ENCODE measurements around the gene CTXND2. TPM values are rescaled to one million over a fixed set of nuclear protein-coding genes. Genes with fewer than 3 reads are reported as not detected.

CTXND2 gene
- total and polyA plus RNA-seq, 2 donors (not counting 3 experiments of a cell fraction or from before 2014, with no cell fraction given) = not detected

DNA sequence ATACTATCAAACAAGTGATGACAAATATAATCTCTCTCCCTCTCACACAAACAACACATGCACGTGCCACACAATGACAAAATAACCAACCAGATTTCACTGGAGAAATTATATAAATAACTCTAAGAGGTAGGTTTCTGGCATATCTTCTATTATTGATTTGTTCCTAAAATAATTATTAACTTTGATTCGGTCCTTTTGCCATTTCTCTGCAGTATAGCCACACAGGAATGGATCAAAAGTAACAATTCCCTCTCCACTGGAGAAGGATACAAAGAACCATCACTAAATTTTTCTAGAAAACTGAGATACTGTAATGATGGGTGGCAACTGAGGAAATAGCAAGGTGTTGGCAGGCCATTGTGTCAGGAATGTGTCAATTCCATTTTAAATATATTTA lies 44.0 kb upstream of the CTXND2 start:
- Histone ChIP-seq H3K27me3 (ENCODE audit: control insufficient read depth in 2 of 2, insufficient read depth in 2 of 2, low read length in 2 of 2) (no peaks in the 10 kb centered on the region), H3K9me3 (replicated peaks; ENCODE audit: control insufficient read depth, insufficient read depth, low read length) (no peaks in the 10 kb centered on the region), H3K9ac (replicated peaks; ENCODE audit: extremely low read depth, insufficient read depth, low read length) (no peak overlapping the region), H4K20me1 (replicated peaks; ENCODE audit: control insufficient read depth, extremely low read depth, insufficient read depth, low read length) (no peaks in the 10 kb centered on the region), H3K9me1 (replicated peaks; ENCODE audit: control insufficient read depth, extremely low read depth, insufficient read depth, low read length) (no peaks in the 10 kb centered on the region), H3K27ac (ENCODE audit: insufficient read depth, low read depth, low read length) (no peak overlapping the region), H3K4me2 (ENCODE audit: insufficient read depth, low read length) (no peak overlapping the region), H3K36me3 (ENCODE audit: control insufficient read depth in 2 of 2, extremely low read depth in 1 of 2, insufficient read depth in 2 of 2, low read length in 2 of 2) (peaks cover 0 to 5% of the 10 kb centered on the region in 2 experiments), H3K79me2 (ENCODE audit: control insufficient read depth, insufficient read depth, low read length) (no peaks in the 10 kb centered on the region), H3K4me3 (replicated peaks in 1 of 3; ENCODE audit: insufficient read depth in 1 of 3, low read depth in 1 of 3, low read length in 3 of 3) (no peak overlapping the region), H3K4me1 (ENCODE audit: control insufficient read depth, extremely low read depth, insufficient read depth, low read length) (no peaks in the 10 kb centered on the region), H2AFZ (ENCODE audit: low read depth, low read length) (no peak overlapping the region)
- TF ChIP-seq, protein P1, sequence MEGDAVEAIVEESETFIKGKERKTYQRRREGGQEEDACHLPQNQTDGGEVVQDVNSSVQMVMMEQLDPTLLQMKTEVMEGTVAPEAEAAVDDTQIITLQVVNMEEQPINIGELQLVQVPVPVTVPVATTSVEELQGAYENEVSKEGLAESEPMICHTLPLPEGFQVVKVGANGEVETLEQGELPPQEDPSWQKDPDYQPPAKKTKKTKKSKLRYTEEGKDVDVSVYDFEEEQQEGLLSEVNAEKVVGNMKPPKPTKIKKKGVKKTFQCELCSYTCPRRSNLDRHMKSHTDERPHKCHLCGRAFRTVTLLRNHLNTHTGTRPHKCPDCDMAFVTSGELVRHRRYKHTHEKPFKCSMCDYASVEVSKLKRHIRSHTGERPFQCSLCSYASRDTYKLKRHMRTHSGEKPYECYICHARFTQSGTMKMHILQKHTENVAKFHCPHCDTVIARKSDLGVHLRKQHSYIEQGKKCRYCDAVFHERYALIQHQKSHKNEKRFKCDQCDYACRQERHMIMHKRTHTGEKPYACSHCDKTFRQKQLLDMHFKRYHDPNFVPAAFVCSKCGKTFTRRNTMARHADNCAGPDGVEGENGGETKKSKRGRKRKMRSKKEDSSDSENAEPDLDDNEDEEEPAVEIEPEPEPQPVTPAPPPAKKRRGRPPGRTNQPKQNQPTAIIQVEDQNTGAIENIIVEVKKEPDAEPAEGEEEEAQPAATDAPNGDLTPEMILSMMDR (IDR thresholded peaks at IDR 0.05; ENCODE audit: extremely low read depth in 1 of 2, insufficient read depth in 1 of 2, low read depth in 1 of 2, low read length in 2 of 2) = no peak
- TF ChIP-seq FOS (IDR thresholded peaks at IDR 0.05; ENCODE audit: borderline replicate concordance, insufficient read depth, low read length) = no peak
- BruUV-seq (replicated peaks) = no TSS peak
- intact Hi-C loops (cut with micrococcal nuclease) = no loop called here
- POLR2A ChIA-PET = no interaction called here
- CTCF ChIA-PET = interaction anchor here (0.9 to 1.1 kb wide), 2 partner anchors 30 to 74 kb away, joined by 3 read pairs; no protein-coding TSS in a partner anchor
- DNase-seq (ENCODE audit: low read depth, low spot score) (no peak), FAIRE-seq (no peak)
- dilution Hi-C loops (cut with MboI; ENCODE audit: extremely low pct_ligation_motif_present, low sequenced_read_pairs) = no loop called here

GRCh38 chr1:150843474-150843873 lies 43.5 kb upstream of the CTXND2 start:
- H3K4me1 ChIP-seq (ENCODE audit: control insufficient read depth, extremely low read depth, insufficient read depth, low read length) = no peaks in the 10 kb centered on the region
- no peaks in the 10 kb centered on the region for H3K79me2 ChIP-seq (ENCODE audit: control insufficient read depth, insufficient read depth, low read length)
- peaks cover 0 to 5% of the 10 kb centered on the region in 2 experiments for H3K36me3 ChIP-seq (ENCODE audit: control insufficient read depth in 2 of 2, extremely low read depth in 1 of 2, insufficient read depth in 2 of 2, low read length in 2 of 2)
- H4K20me1 ChIP-seq (replicated peaks; ENCODE audit: control insufficient read depth, extremely low read depth, insufficient read depth, low read length) = no peaks in the 10 kb centered on the region
- H3K27me3 ChIP-seq (ENCODE audit: control insufficient read depth in 2 of 2, insufficient read depth in 2 of 2, low read length in 2 of 2) = no peaks in the 10 kb centered on the region
- dilution Hi-C loops (cut with MboI; ENCODE audit: extremely low pct_ligation_motif_present, low sequenced_read_pairs) (no loop called here), intact Hi-C loops (cut with micrococcal nuclease) (no loop called here)
- ChIA-PET CTCF (interaction anchor here (0.9 to 1.1 kb wide), 2 partner anchors 30 to 75 kb away, joined by 3 read pairs; no protein-coding TSS in a partner anchor), POLR2A (no interaction called here)
- H2AFZ ChIP-seq (ENCODE audit: low read depth, low read length) = no peak overlapping the region
- BruUV-seq (replicated peaks) = no TSS peak
- no peak for DNase-seq (ENCODE audit: low read depth, low spot score)
- FAIRE-seq = no peak
- H3K9me1 ChIP-seq (replicated peaks; ENCODE audit: control insufficient read depth, extremely low read depth, insufficient read depth, low read length) = no peaks in the 10 kb centered on the region
- no peak overlapping the region for H3K4me2 ChIP-seq (ENCODE audit: insufficient read depth, low read length)
- TF ChIP-seq GATA2 (IDR thresholded peaks at IDR 0.05; ENCODE audit: insufficient read depth, insufficient read length, low read depth, low read length) = no peak
- no peak overlapping the region for H3K9ac ChIP-seq (replicated peaks; ENCODE audit: extremely low read depth, insufficient read depth, low read length)
- no peaks in the 10 kb centered on the region for H3K9me3 ChIP-seq (replicated peaks; ENCODE audit: control insufficient read depth, insufficient read depth, low read length)
- no peak overlapping the region for H3K4me3 ChIP-seq (replicated peaks in 1 of 3; ENCODE audit: insufficient read depth in 1 of 3, low read depth in 1 of 3, low read length in 3 of 3)
- no peak overlapping the region for H3K27ac ChIP-seq (ENCODE audit: insufficient read depth, low read depth, low read length)

Data from endothelial cell of umbilical vein (primary cell).